Middle frontal gyrus (tissue), 1 donor: ENCODE measurements around the gene FBRSL1.

ENCODE experiments used
- DNase-seq: peaks from one replicate; pipeline ENCODE4 v3.0.0-alpha.2; 2015; ENCODE audit warnings: low spot score; ENCODE audit errors: extremely low spot score

Gene FBRSL1

GRCh38 chr12:132510111-132510724 is 20.3 kb downstream of the FBRSL1 start:
- no peak for DNase-seq

- no peak for DNase-seq
Measured at GRCh38 chr12:132510746-132511477, 21.0 kb downstream of the FBRSL1 start.

- no peak for DNase-seq
Measured at GRCh38 chr12:132511516-132512196, 21.7 kb downstream of the FBRSL1 start.

- DNase-seq, result no peak
Measured at GRCh38 chr12:132512197-132513069, 22.5 kb downstream of the FBRSL1 start.

- DNase-seq, result no peak
Measured at GRCh38 chr12:132513070-132513398, 23.1 kb downstream of the FBRSL1 start.

- no peak for DNase-seq
Measured at GRCh38 chr12:132513458-132514135, 23.6 kb downstream of the FBRSL1 start.

- DNase-seq, result no peak
Measured at GRCh38 chr12:132514216-132514820, 24.4 kb downstream of the FBRSL1 start.

GRCh38 chr12:132514838-132515237 is 24.9 kb downstream of the FBRSL1 start:
- no peak for DNase-seq

GRCh38 chr12:132516095-132517012 is 26.4 kb downstream of the FBRSL1 start:
- DNase-seq, result no peak

GRCh38 chr12:132517013-132517739 is 27.2 kb downstream of the FBRSL1 start:
- DNase-seq, result no peak

GRCh38 chr12:132517740-132518100 is 27.8 kb downstream of the FBRSL1 start:
- DNase-seq, result no peak

GRCh38 chr12:132518354-132518992 is 28.5 kb downstream of the FBRSL1 start:
- DNase-seq, result no peak

GRCh38 chr12:132520421-132521199 is 30.7 kb downstream of the FBRSL1 start:
- DNase-seq, result no peak

GRCh38 chr12:132521200-132521580 is 31.2 kb downstream of the FBRSL1 start:
- no peak for DNase-seq

- no peak for DNase-seq
Measured at GRCh38 chr12:132521712-132522292, 31.9 kb downstream of the FBRSL1 start.

- DNase-seq, result no peak
Measured at GRCh38 chr12:132522592-132523380, 32.8 kb downstream of the FBRSL1 start.
